Measurements from ENCODE around the gene TCF7L1.

The TCF7L1 gene

DNA sequence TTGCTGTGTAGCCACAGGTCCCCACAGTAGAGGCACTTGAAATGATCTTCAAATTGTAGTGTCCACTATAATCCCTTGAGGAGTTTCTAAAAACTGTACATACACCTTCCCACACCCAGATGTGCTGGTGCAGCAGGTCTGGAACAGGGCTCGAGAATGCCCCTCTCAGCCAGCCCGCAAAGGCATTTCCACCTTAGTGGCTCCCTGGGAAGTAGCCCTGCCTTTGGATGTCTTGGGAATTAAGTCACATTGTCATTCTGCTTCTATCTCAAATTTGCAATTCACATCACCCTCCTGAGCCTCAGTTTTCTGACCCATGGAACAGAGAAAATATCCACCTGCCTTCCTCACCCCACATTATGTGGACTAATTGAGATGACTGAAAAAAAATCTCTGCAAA is 44.3 kb upstream of the TCF7L1 start:
- no peak for TF ChIP-seq EZH2phosphoT487 (IDR thresholded peaks at IDR 0.05; ENCODE audit: borderline replicate concordance)
- TF ChIP-seq, protein P1, sequence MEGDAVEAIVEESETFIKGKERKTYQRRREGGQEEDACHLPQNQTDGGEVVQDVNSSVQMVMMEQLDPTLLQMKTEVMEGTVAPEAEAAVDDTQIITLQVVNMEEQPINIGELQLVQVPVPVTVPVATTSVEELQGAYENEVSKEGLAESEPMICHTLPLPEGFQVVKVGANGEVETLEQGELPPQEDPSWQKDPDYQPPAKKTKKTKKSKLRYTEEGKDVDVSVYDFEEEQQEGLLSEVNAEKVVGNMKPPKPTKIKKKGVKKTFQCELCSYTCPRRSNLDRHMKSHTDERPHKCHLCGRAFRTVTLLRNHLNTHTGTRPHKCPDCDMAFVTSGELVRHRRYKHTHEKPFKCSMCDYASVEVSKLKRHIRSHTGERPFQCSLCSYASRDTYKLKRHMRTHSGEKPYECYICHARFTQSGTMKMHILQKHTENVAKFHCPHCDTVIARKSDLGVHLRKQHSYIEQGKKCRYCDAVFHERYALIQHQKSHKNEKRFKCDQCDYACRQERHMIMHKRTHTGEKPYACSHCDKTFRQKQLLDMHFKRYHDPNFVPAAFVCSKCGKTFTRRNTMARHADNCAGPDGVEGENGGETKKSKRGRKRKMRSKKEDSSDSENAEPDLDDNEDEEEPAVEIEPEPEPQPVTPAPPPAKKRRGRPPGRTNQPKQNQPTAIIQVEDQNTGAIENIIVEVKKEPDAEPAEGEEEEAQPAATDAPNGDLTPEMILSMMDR (conservative IDR thresholded peaks at IDR 0.05; ENCODE audit: low read length), result no peak

DNA sequence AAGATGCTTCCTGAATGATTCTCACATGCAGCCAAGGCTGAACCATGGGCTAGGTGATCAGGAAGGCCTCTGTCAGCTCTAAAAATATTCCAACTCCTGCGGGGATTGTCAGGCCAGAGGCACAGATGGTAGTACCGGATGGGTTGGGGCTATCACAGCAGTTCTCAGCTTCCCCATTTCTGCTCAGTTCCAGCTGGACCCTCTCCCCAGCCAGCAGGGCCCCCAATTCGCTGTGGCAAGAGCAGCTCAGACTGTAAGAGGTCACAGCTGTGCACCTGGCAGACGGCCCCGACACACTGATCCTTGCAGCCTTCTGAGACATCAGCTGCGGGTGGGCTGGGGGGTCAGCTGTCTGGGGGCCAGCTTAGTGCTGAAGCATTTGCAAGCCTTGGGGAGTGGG is 43.6 kb upstream of the TCF7L1 start:
- Histone ChIP-seq H3K9me3 (ENCODE audit: insufficient read depth, low read depth, low read length) (no peaks in the 10 kb centered on the region), H3K79me2 (ENCODE audit: insufficient read depth, low read length) (no peaks in the 10 kb centered on the region), H3K4me3 (ENCODE audit: low read length, poor library complexity, severe bottlenecking) (no peak overlapping the region), H2AFZ (ENCODE audit: low read length) (no peak overlapping the region), H3K4me1 (ENCODE audit: insufficient read depth, low read length, poor library complexity, severe bottlenecking) (no peaks in the 10 kb centered on the region), H3K9me2 (replicated peaks; ENCODE audit: low read depth, low read length) (no peaks in the 10 kb centered on the region), H4K20me1 (ENCODE audit: insufficient read depth, low read length, poor library complexity, severe bottlenecking) (no peaks in the 10 kb centered on the region), H3F3A (ENCODE audit: low read depth) (no peaks in the 10 kb centered on the region), H3K36me3 (ENCODE audit: insufficient read depth, low read length) (no peaks in the 10 kb centered on the region), H3K4me2 (ENCODE audit: low read depth, low read length, poor library complexity, severe bottlenecking) (no peak overlapping the region), H3K9ac (ENCODE audit: low read depth, low read length, poor library complexity, severe bottlenecking) (no peak overlapping the region), H3K27me3 (ENCODE audit: insufficient read depth, low read length, poor library complexity, severe bottlenecking) (no peaks in the 10 kb centered on the region)
- no peak for TF ChIP-seq EZH2phosphoT487 (IDR thresholded peaks at IDR 0.05; ENCODE audit: borderline replicate concordance)
- TF ChIP-seq, protein P1 (conservative IDR thresholded peaks at IDR 0.05; ENCODE audit: low read length), result no peak

More for the DNA sequence above, 44.3 kb upstream of the TCF7L1 start:
- no peak overlapping the region for H2AFZ ChIP-seq (ENCODE audit: low read length)
- H3K4me1 ChIP-seq (ENCODE audit: insufficient read depth, low read length, poor library complexity, severe bottlenecking), result no peaks in the 10 kb centered on the region
- H3K9me3 ChIP-seq (ENCODE audit: insufficient read depth, low read depth, low read length), result no peaks in the 10 kb centered on the region
- no peak overlapping the region for H3K9ac ChIP-seq (ENCODE audit: low read depth, low read length, poor library complexity, severe bottlenecking)
- H3K79me2 ChIP-seq (ENCODE audit: insufficient read depth, low read length), result no peaks in the 10 kb centered on the region
- no peak overlapping the region for H3K4me3 ChIP-seq (ENCODE audit: low read length, poor library complexity, severe bottlenecking)
- no peaks in the 10 kb centered on the region for H3K27me3 ChIP-seq (ENCODE audit: insufficient read depth, low read length, poor library complexity, severe bottlenecking)
- no peaks in the 10 kb centered on the region for H3K36me3 ChIP-seq (ENCODE audit: insufficient read depth, low read length)
- no peaks in the 10 kb centered on the region for H3K9me2 ChIP-seq (replicated peaks; ENCODE audit: low read depth, low read length)
- H4K20me1 ChIP-seq (ENCODE audit: insufficient read depth, low read length, poor library complexity, severe bottlenecking), result no peaks in the 10 kb centered on the region
- no peak overlapping the region for H3K4me2 ChIP-seq (ENCODE audit: low read depth, low read length, poor library complexity, severe bottlenecking)
- no peaks in the 10 kb centered on the region for H3F3A ChIP-seq (ENCODE audit: low read depth)

DNA sequence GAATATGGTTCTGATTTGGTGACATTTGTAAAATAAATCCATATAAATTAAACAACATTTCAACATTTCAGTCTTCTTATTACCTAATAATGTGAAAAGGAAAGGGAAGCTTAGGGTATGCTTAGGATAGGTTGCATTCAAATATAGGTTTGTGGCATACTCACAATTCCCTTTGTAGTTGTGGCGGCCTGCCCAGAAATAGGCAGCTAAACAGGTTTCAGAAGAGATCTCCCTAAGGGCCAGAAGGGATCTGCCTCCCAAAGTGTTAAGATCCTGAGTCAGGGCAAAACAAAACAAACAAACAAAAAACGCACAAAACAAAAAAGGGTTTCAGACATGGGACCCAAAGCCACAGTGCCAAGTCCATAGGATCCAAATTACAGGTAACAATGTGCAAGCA is 41.4 kb upstream of the TCF7L1 start:
- H3K27me3 ChIP-seq (ENCODE audit: insufficient read depth, low read length, poor library complexity, severe bottlenecking), result no peaks in the 10 kb centered on the region
- no peak overlapping the region for H3K4me3 ChIP-seq (ENCODE audit: low read length, poor library complexity, severe bottlenecking)
- no peaks in the 10 kb centered on the region for H3K9me3 ChIP-seq (ENCODE audit: insufficient read depth, low read depth, low read length)
- no peak overlapping the region for H3K4me2 ChIP-seq (ENCODE audit: low read depth, low read length, poor library complexity, severe bottlenecking)
- TF ChIP-seq EZH2phosphoT487 (IDR thresholded peaks at IDR 0.05; ENCODE audit: borderline replicate concordance), result no peak
- TF ChIP-seq, protein P1 (conservative IDR thresholded peaks at IDR 0.05; ENCODE audit: low read length), result no peak
- H3F3A ChIP-seq (ENCODE audit: low read depth), result no peaks in the 10 kb centered on the region
- H2AFZ ChIP-seq (ENCODE audit: low read length), result no peak overlapping the region
- no peak overlapping the region for H3K9ac ChIP-seq (ENCODE audit: low read depth, low read length, poor library complexity, severe bottlenecking)
- H4K20me1 ChIP-seq (ENCODE audit: insufficient read depth, low read length, poor library complexity, severe bottlenecking), result no peaks in the 10 kb centered on the region
- H3K79me2 ChIP-seq (ENCODE audit: insufficient read depth, low read length), result no peaks in the 10 kb centered on the region
- no peaks in the 10 kb centered on the region for H3K36me3 ChIP-seq (ENCODE audit: insufficient read depth, low read length)
- no peaks in the 10 kb centered on the region for H3K4me1 ChIP-seq (ENCODE audit: insufficient read depth, low read length, poor library complexity, severe bottlenecking)
- H3K9me2 ChIP-seq (replicated peaks; ENCODE audit: low read depth, low read length), result no peaks in the 10 kb centered on the region
